NCI-H2107 treated with DMSO at 0.1 percent for 48 hours (cell line): ENCODE results near the gene PTOV1.

Experiments
- DNase-seq: peaks from one replicate; lab custom pipeline; 2025; ENCODE audit not compliant: unreplicated experiment; lab: John Stamatoyannopoulos, UW

PTOV1 gene

GRCh38 chr19:49887665-49888509 is 36.9 kb downstream of the PTOV1 start:
- DNase-seq = peak; percentile 72

GRCh38 chr19:49888510-49888824 is 37.5 kb downstream of the PTOV1 start:
- DNase-seq = peak; percentile 44

GRCh38 chr19:49889038-49889686 is 38.2 kb downstream of the PTOV1 start:
- DNase-seq = no peak

- no peak for DNase-seq
Measured at GRCh38 chr19:49889687-49890348, 38.9 kb downstream of the PTOV1 start.

- DNase-seq = no peak
Measured at GRCh38 chr19:49890349-49891311, 39.7 kb downstream of the PTOV1 start.

GRCh38 chr19:49891393-49891792 is 40.4 kb downstream of the PTOV1 start:
- no peak for DNase-seq

- DNase-seq = no peak
Measured at GRCh38 chr19:49892716-49893115, 41.8 kb downstream of the PTOV1 start.

- DNase-seq = no peak
Measured at GRCh38 chr19:49894011-49894664, 43.2 kb downstream of the PTOV1 start.

GRCh38 chr19:49894879-49895565 is 44.1 kb downstream of the PTOV1 start:
- no peak for DNase-seq

GRCh38 chr19:49895566-49896297 is 44.8 kb downstream of the PTOV1 start:
- no peak for DNase-seq

GRCh38 chr19:49896863-49897621 is 46.1 kb downstream of the PTOV1 start, which contains the start of gene IL4I1:
IL4I1 (minus strand) TSS chr19:49896887; CDS start chr19:49896160, 727 bp downstream.
- no peak for DNase-seq

GRCh38 chr19:49904136-49904535 is 53.2 kb downstream of the PTOV1 start:
- DNase-seq = no peak

- DNase-seq = no peak
Measured at GRCh38 chr19:49906879-49907564, 56.1 kb downstream of the PTOV1 start.

GRCh38 chr19:49907745-49908446 is 56.9 kb downstream of the PTOV1 start:
- DNase-seq = no peak

- no peak for DNase-seq
Measured at GRCh38 chr19:49908480-49909420, 57.8 kb downstream of the PTOV1 start.

- no peak for DNase-seq
Measured at GRCh38 chr19:49910179-49910578, 59.2 kb downstream of the PTOV1 start.
